ENCODE data around the gene ELAPOR2.
A peak's percentile ranks its signal among the peaks of the same experiment; 100 is the strongest.

The ELAPOR2 gene

GRCh38 chr7:87039691-87040299 is 19.7 kb downstream of the ELAPOR2 start:
- peak; percentile 22 to 41 for DNase-seq

DNA sequence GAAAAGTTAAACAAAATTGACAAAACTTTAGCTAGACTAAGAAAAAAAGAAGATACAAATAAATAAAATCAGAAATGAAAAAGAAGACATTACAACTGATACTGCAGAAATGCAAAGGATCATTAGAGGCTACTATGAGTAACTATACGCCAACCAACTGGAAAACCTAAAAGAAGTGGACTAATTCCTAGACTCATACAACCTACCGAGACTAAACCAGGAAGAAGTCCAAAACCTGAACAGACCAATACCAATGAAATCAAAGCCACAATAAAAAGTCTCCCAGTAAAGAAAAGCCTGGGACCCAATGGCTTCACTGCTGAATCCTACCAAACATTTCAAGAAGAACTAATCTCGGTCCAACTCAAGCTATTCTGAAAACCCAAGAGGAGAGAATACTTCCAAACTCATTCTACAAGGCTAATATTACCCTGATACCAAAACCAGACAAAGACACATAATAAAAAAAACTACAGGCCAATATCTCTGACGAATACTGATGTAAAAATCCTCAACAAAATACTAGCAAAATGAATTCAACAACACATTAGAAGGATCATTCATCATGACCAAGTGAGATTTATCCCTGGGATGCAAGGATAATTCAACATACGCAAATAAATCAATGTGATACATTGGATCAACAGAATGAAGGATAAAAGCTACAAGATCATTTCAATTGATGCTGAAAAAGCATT is 20.3 kb downstream of the ELAPOR2 start:
- peak in 1 of 2 experiments; percentile 22 for DNase-seq

- DNase-seq: no peak
Measured at GRCh38 chr7:87036985-87037384, 22.5 kb downstream of the ELAPOR2 start.

DNA sequence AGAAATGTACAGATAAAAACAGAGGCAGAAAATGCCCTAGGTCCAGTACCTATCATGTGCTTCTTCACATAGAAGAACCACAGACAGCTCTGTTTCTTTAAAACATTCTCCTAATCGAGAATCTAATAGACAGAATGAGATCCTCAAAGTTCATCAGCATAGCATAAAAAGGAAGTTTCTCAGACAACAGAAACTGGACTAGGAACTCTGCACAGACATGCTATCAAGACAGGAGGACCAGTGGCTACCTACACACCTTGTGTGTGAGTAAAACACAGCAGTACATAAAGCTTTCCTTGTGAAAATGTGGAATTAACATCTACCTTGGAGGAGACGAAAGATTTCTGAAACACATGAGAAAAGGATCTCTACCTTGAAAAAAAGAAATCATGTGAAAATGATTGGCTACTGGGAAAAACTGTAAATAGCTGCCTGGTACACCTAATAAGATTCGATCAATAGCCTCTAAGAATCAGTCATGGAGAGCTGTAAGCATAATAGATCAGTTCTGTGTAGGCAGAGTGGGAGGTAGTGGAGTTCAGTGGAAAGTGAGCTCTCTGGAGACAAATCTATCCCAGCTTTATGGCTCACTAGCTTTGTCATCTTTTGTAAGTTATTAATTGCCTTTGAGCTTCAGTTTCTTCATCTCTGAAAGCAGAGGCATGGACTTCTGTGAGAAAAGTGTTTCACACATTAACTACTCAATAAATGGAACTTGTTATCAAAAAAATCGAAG is 26.7 kb downstream of the ELAPOR2 start:
- no peak for DNase-seq

- DNase-seq: no peak
Measured at GRCh38 chr7:87029078-87029477, 30.4 kb downstream of the ELAPOR2 start.

DNA sequence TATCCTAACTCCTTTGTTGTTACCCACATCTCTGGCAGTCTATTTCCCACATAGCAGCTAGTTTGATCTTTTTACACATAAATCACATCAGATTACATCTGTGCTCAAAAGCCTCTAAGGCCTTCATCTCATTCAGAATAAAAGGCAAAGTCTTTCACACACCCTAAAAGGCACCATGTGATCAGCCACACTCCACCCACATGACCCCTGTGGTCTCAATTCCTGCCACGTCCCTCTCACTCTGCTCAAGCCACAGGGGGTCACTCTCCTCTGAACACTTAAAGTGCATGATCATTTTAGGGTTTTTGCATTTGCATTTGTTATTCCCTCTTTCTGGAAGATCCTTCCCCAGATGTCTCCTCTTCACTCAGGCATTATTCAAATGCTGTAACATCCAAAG is 30.8 kb downstream of the ELAPOR2 start:
- DNase-seq: no peak

GRCh38 chr7:87027900-87028299 is 31.6 kb downstream of the ELAPOR2 start:
- DNase-seq: no peak

- DNase-seq: no peak
Measured at GRCh38 chr7:87021285-87021684, 38.2 kb downstream of the ELAPOR2 start.

DNA sequence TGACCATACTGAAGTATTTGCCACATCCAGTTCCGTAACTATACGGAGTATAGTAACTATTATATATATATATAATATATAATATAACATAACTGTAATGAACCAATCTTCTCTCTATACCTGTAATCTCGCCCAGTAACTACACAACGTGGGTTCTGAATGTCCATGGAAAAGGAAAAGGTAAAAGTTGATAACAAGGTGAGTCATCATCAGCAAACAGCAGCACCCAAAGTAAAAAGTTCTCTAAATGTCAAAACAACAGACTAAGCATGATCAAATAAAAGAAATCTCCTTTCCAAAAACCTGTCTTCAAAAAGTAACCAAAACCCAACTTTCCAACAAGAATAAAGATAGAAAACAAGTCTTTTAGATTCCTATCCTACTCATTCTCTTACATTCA is 42.8 kb downstream of the ELAPOR2 start:
- DNase-seq: no peak

DNA sequence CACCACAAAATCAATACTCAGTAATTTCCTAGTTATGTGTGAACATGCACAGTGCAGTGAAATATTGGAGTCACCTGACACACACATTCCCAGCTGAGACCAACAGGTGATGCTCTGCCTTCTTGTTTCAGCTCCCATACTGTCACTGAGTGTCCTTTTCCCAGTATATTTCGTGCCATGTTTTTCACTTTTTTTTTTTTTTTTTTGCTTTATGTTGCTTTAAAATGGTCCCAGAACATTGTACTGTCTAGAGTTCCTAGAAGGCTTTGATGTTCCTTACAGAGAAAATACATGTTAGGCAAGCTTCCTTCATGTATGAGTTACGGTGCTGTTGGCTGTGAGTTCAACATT is 45.6 kb downstream of the ELAPOR2 start:
- DNase-seq: no peak

DNA sequence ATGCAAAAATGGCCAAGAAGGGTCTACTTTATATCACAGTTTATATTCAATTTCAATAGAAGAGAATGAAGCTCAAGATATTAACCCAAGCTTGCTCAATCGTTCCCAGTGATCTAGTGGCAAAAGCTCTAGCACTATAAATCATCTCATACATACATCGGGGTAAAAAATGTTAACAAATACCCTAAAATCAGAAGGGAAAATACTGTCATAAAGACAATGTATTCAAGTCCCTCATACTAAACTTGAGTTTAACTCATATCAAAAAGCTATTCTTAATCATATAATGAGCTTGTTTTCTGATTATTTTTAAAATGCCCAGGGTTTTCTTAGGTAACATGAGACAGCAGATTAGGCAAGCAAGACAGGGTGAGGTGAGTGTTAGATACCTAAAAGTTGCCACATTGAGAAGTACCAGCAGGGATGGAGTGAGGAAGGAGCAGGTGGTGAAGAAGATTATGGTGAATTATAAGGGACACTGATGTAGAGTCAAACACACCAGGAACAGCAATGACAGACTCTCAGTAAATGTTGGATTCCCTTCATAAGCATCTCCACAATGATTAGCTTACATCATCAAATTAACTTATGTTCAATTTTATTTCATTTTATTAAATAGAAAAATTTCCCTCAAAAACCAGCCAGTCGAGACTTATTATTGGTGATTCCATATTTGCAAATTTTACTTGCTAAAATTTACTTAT is 46.2 kb downstream of the ELAPOR2 start:
- no peak for DNase-seq
